ENCODE measurements around the gene FCER1G. TPM values are rescaled to one million over a fixed set of nuclear protein-coding genes. Genes with fewer than 3 reads are reported as not detected.

FCER1G gene
- total RNA-seq, 1 donor = 190 TPM

GRCh38 chr1:161177936-161178244 is 37.2 kb upstream of the FCER1G start:
- peaks cover 49% of the 10 kb centered on the region for H3K4me1 ChIP-seq (ENCODE audit: insufficient read depth, low read length)
- H3K9me3 ChIP-seq (ENCODE audit: low read depth, low read length) = no peaks in the 10 kb centered on the region
- no peaks in the 10 kb centered on the region for H3K27me3 ChIP-seq (ENCODE audit: insufficient read depth, low read length)
- H3K4me3 ChIP-seq (ENCODE audit: low read length) = no peak overlapping the region

DNA sequence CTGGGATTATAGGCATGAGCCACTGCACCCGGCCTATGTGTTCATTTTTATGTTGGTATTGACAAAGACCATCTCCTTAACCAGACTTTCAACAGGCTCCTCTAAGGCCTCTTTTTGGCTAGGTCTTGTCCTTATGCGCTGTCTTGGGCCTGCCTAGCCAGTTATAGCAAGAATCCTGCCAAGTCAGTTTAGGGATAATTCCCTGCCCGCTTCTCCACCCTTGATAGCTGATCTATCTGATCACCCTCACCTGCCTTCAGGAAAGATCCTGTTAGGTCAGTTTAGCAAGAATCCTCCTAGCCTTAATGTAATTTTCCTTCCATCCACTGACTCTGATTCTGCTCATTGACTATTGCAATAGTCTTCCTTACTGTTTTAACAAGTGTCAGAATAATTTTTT is 35.4 kb upstream of the FCER1G start:
- no peaks in the 10 kb centered on the region for H3K9me3 ChIP-seq (ENCODE audit: low read depth, low read length)
- H3K27me3 ChIP-seq (ENCODE audit: insufficient read depth, low read length) = no peaks in the 10 kb centered on the region
- no peak overlapping the region for H3K4me3 ChIP-seq (ENCODE audit: low read length)
- H3K4me1 ChIP-seq (ENCODE audit: insufficient read depth, low read length) = peaks cover 67% of the 10 kb centered on the region

GRCh38 chr1:161180639-161181038 is 34.5 kb upstream of the FCER1G start:
- Histone ChIP-seq H3K4me3 (ENCODE audit: low read length) (no peak overlapping the region), H3K9me3 (ENCODE audit: low read depth, low read length) (no peaks in the 10 kb centered on the region), H3K27me3 (ENCODE audit: insufficient read depth, low read length) (no peaks in the 10 kb centered on the region), H3K4me1 (ENCODE audit: insufficient read depth, low read length) (peaks cover 76% of the 10 kb centered on the region)

GRCh38 chr1:161182214-161182613 is 32.9 kb upstream of the FCER1G start:
- peaks cover 78% of the 10 kb centered on the region for H3K4me1 ChIP-seq (ENCODE audit: insufficient read depth, low read length)
- no peak overlapping the region for H3K4me3 ChIP-seq (ENCODE audit: low read length)
- H3K9me3 ChIP-seq (ENCODE audit: low read depth, low read length) = no peaks in the 10 kb centered on the region
- no peaks in the 10 kb centered on the region for H3K27me3 ChIP-seq (ENCODE audit: insufficient read depth, low read length)

DNA sequence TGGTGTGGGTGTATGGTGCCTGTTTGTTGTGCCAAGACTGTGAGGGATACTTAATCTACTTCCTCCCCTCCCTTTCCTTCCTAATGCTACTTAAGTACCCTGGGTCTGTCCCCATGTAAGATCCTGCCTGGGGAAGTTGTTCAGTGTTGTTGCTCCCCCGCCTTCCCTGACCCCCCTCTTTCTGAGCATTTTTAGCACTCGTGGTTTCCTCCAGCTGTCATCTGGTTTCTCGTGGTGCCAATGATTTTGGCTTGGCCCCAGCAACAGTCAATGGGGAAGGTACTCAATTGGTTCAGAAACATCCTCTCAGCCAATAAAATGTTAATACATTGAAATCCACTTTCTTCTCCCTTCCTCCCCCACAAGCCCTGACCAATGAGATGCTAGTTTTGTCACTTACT is 29.8 kb upstream of the FCER1G start:
- Histone ChIP-seq H3K9me3 (ENCODE audit: low read depth, low read length) (no peaks in the 10 kb centered on the region), H3K27me3 (ENCODE audit: insufficient read depth, low read length) (no peaks in the 10 kb centered on the region), H3K4me3 (ENCODE audit: low read length) (no peak overlapping the region), H3K4me1 (ENCODE audit: insufficient read depth, low read length) (peaks cover 92% of the 10 kb centered on the region)

DNA sequence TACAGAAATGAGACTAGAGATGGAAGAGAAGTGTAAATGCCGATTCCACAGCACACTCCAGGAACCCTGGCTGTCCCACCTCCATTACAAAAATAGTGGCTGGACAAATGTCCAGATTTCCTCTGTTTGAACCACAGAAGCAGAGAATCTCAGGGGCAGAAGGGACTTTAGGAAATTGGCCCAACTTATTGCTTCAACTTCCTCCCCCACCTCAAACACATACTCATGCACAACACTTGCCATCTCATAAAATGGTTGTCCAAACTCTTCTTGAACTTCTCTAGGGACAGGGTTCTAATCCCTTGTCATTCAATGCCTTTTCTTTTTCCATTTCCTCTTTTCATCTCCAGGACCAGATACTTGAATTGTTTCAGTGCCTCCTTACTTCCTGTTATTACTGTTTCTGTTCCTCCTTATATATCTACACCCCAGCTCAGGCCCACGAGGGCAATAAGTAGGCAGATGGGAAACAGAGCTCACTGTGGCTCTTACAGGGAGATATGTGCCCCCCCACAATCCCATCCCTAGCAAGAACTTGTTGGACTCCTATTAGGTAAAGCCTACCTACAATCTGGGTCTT is 29.3 kb upstream of the FCER1G start:
- Histone ChIP-seq H3K9me3 (ENCODE audit: low read depth, low read length) (no peaks in the 10 kb centered on the region), H3K27me3 (ENCODE audit: insufficient read depth, low read length) (no peaks in the 10 kb centered on the region), H3K4me3 (ENCODE audit: low read length) (no peak overlapping the region), H3K4me1 (ENCODE audit: insufficient read depth, low read length) (peaks cover 87% of the 10 kb centered on the region)

- Histone ChIP-seq H3K27me3 (ENCODE audit: insufficient read depth, low read length) (no peaks in the 10 kb centered on the region), H3K9me3 (ENCODE audit: low read depth, low read length) (no peaks in the 10 kb centered on the region), H3K4me1 (ENCODE audit: insufficient read depth, low read length) (peaks cover 77% of the 10 kb centered on the region), H3K4me3 (ENCODE audit: low read length) (no peak overlapping the region)
These were observed 27.8 kb upstream of the FCER1G start for GRCh38 chr1:161187311-161187710.

DNA sequence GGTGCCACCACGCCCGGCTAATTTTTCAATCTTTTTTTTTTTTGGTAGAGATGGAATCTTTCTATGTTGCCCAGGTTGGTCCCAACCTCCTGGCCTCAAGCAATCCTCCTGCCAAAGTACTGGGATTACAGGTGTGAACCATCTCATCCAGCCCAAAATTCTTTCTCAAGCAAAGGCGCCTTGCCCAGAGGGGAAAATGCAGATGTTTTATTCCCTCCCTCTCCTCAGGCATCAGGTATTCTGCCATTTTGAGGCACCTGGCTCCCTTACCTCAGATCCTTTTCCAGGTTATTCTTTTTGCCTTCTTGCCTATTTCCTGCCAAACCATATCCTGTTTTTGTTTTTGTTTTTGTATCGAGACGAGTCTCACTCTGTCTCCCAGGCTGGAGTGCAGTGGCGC is 26.7 kb upstream of the FCER1G start:
- H3K4me3 ChIP-seq (ENCODE audit: low read length) = no peak overlapping the region
- H3K9me3 ChIP-seq (ENCODE audit: low read depth, low read length) = no peaks in the 10 kb centered on the region
- H3K27me3 ChIP-seq (ENCODE audit: insufficient read depth, low read length) = no peaks in the 10 kb centered on the region
- peaks cover 77% of the 10 kb centered on the region for H3K4me1 ChIP-seq (ENCODE audit: insufficient read depth, low read length)

GRCh38 chr1:161189036-161189435 is 26.1 kb upstream of the FCER1G start:
- Histone ChIP-seq H3K4me1 (ENCODE audit: insufficient read depth, low read length) (peaks cover 77% of the 10 kb centered on the region), H3K27me3 (ENCODE audit: insufficient read depth, low read length) (no peaks in the 10 kb centered on the region), H3K9me3 (ENCODE audit: low read depth, low read length) (no peaks in the 10 kb centered on the region), H3K4me3 (ENCODE audit: low read length) (no peak overlapping the region)

GRCh38 chr1:161190962-161191521 is 24.1 kb upstream of the FCER1G start:
- H3K9me3 ChIP-seq (ENCODE audit: low read depth, low read length) = no peaks in the 10 kb centered on the region
- no peak overlapping the region for H3K4me3 ChIP-seq (ENCODE audit: low read length)
- no peaks in the 10 kb centered on the region for H3K27me3 ChIP-seq (ENCODE audit: insufficient read depth, low read length)
- peaks cover 77% of the 10 kb centered on the region for H3K4me1 ChIP-seq (ENCODE audit: insufficient read depth, low read length)

DNA sequence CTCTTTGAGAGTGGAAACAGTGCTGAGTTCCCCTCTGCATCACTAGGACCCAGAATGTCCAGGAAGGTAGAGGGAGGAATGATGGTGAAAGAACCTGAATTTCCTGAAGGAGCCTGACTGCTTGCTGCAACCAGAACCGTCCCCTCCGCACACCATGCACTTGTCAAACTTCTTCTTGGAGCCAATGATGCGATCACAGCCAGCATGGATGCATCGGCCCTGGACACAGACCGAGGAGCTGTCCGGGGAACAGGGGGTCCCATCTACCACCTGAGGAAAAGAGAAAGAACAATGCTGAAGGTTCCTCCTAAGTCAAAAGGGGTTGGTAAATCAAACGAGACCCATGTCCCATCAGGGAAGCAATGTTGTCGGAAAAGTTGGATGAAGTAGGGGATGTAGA is 23.1 kb upstream of the FCER1G start:
- H3K9me3 ChIP-seq (ENCODE audit: low read depth, low read length) = no peaks in the 10 kb centered on the region
- H3K27me3 ChIP-seq (ENCODE audit: insufficient read depth, low read length) = no peaks in the 10 kb centered on the region
- no peak overlapping the region for H3K4me3 ChIP-seq (ENCODE audit: low read length)
- peaks cover 69% of the 10 kb centered on the region for H3K4me1 ChIP-seq (ENCODE audit: insufficient read depth, low read length)

- Histone ChIP-seq H3K9me3 (ENCODE audit: low read depth, low read length) (no peaks in the 10 kb centered on the region), H3K4me1 (ENCODE audit: insufficient read depth, low read length) (peaks cover 61% of the 10 kb centered on the region), H3K4me3 (ENCODE audit: low read length) (no peak overlapping the region), H3K27me3 (ENCODE audit: insufficient read depth, low read length) (no peaks in the 10 kb centered on the region)
These were observed 22.3 kb upstream of the FCER1G start for GRCh38 chr1:161192476-161193465.

- peaks cover 52% of the 10 kb centered on the region for H3K4me1 ChIP-seq (ENCODE audit: insufficient read depth, low read length)
These were observed 21.4 kb upstream of the FCER1G start for GRCh38 chr1:161193561-161194235.

GRCh38 chr1:161195171-161195570 is 19.9 kb upstream of the FCER1G start:
- no peaks in the 10 kb centered on the region for H3K27me3 ChIP-seq (ENCODE audit: insufficient read depth, low read length)
- H3K4me1 ChIP-seq (ENCODE audit: insufficient read depth, low read length) = peaks cover 46% of the 10 kb centered on the region
- H3K4me3 ChIP-seq (ENCODE audit: low read length) = no peak overlapping the region
- H3K9me3 ChIP-seq (ENCODE audit: low read depth, low read length) = no peaks in the 10 kb centered on the region

More at GRCh38 chr1:161193561-161194235, 21.4 kb upstream of the FCER1G start:
- Histone ChIP-seq H3K27me3 (ENCODE audit: insufficient read depth, low read length) (no peaks in the 10 kb centered on the region), H3K9me3 (ENCODE audit: low read depth, low read length) (no peaks in the 10 kb centered on the region), H3K4me3 (ENCODE audit: low read length) (no peak overlapping the region)

DNA sequence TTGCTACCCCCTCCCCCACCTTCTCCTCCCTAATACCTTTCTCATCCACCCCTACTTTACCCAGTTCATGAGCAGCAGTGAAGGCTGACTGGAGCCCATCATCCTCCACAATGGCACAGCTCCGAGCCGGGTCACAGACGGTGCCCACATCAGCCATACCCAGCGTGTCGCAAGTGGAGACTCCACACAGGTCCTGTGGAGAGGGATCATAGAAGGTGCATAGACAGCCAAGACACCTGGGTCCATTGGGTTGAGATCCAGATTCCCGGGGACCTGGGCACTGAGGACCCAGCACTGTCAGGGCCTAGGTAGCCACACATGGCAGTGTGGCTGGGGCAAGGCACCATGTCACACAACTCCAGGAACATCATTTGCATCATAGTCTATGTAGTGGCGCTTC is 19.0 kb upstream of the FCER1G start:
- peaks cover 56% of the 10 kb centered on the region for H3K4me1 ChIP-seq (ENCODE audit: insufficient read depth, low read length)
- no peak overlapping the region for H3K4me3 ChIP-seq (ENCODE audit: low read length)
- H3K9me3 ChIP-seq (ENCODE audit: low read depth, low read length) = no peaks in the 10 kb centered on the region
- no peaks in the 10 kb centered on the region for H3K27me3 ChIP-seq (ENCODE audit: insufficient read depth, low read length)

Measured in mononuclear cell (primary cell).